Measurements from ENCODE around the gene OSBPL8. TPM values are rescaled to one million over a fixed set of nuclear protein-coding genes. Genes with fewer than 3 reads are reported as not detected.
A peak's percentile ranks its signal among the peaks of the same experiment; 100 is the strongest.

The OSBPL8 gene
- total RNA-seq = 100 to 1,000 TPM in 1 of 9 donors, 10 to 100 TPM in 8; 26.1 to 154 (median 56.0) TPM
- 10 to 100 TPM in 1 of 3 donors, 1 to 10 TPM in 2; 3.7 to 27.7 (median 8.0) TPM for polyA plus RNA-seq
- long read RNA-seq, donor 1 = 0 reads
- long read RNA-seq, donor 2 = 0 reads
- long read RNA-seq, donor 3, partial matches to known transcripts = 0 of 1 reads
- long read RNA-seq, donor 3, other reads (novel, unspliced or antisense) = 0 of 1 reads
- long read RNA-seq, donor 4, partial matches to known transcripts = 27 of 30 reads
- long read RNA-seq, donor 4, other reads (novel, unspliced or antisense) = 3 of 30 reads
- long read RNA-seq, donor 5, full-length matches to known transcripts = 3 of 15 reads
- long read RNA-seq, donor 5, partial matches to known transcripts = 1 of 15 reads
- long read RNA-seq, donor 5, other reads (novel, unspliced or antisense) = 11 of 15 reads
- long read RNA-seq, donor 6, partial matches to known transcripts = 26 of 31 reads
- long read RNA-seq, donor 6, other reads (novel, unspliced or antisense) = 5 of 31 reads
- long read RNA-seq, donor 7, partial matches to known transcripts = 0 of 1 reads
- long read RNA-seq, donor 7, other reads (novel, unspliced or antisense) = 0 of 1 reads
- long read RNA-seq, donor 8, partial matches to known transcripts = 0 of 1 reads
- long read RNA-seq, donor 8, other reads (novel, unspliced or antisense) = 0 of 1 reads
- long read RNA-seq, donor 9 = 0 reads
- long read RNA-seq, donor 10 = 0 reads

- TF ChIP-seq CTCF (IDR thresholded peaks at IDR 0.05) = peak in 5 of 6 experiments; percentile 8 to 28 (median 18)
- TF ChIP-seq POLR2A (IDR thresholded peaks at IDR 0.05) = peak; percentile 59 to 89
- peak within 1 kb of the TSS; percentile 75 to 96 (median 93) for H3K27ac ChIP-seq
- WGBS, 4 donors = 0 to 2% (median 0%) methylated on average over 1 to 76 of the region's 76 CpGs
- intact Hi-C loops (cut with DNase I) = no loop called here
- peaks cover 6 to 50% of the 10 kb centered on the region in 2 donors for H3K4me1 ChIP-seq (replicated peaks in 1 of 2)
- peak; percentile 96 to 98 (median 96) for DNase-seq
- no peaks in the 10 kb centered on the region for H3K36me3 ChIP-seq (replicated peaks in 1 of 2)
- no peaks in the 10 kb centered on the region for H3K9me3 ChIP-seq (replicated peaks in 1 of 3)
- no peaks in the 10 kb centered on the region for H3K27me3 ChIP-seq
- H3K4me3 ChIP-seq = peak within 1 kb of the TSS; percentile 36 to 98 (median 86)
These were observed at the start of gene OSBPL8 for GRCh38 chr12:76559400-76560085. Gene OSBPL8, minus strand, starts transcription at chr12:76559771. Its CDS starts 72,220 bp downstream, at chr12:76487551.

- Histone ChIP-seq H3K27me3 (no peaks in the 10 kb centered on the region), H3K9me3 (replicated peaks in 1 of 3) (no peaks in the 10 kb centered on the region), H3K36me3 (replicated peaks in 1 of 2) (no peaks in the 10 kb centered on the region), H3K27ac (no peak overlapping the region), H3K4me3 (no peak overlapping the region), H3K4me1 (replicated peaks in 1 of 2) (peaks cover 0 to 3% of the 10 kb centered on the region in 2 donors)
- TF ChIP-seq CTCF (IDR thresholded peaks at IDR 0.05) = no peak
- TF ChIP-seq POLR2A (IDR thresholded peaks at IDR 0.05) = no peak
- intact Hi-C loops (cut with DNase I) = no loop called here
- WGBS, 4 donors = 78 to 98% (median 95%) methylated on average over 6 to 11 of the region's 11 CpGs
- no peak for DNase-seq
These were observed 48.5 kb upstream of the OSBPL8 start for GRCh38 chr12:76608070-76608469.

GRCh38 chr12:76595056-76595455 lies 35.5 kb upstream of the OSBPL8 start:
- WGBS, 4 donors = 82 to 89% (median 86%) methylated on average over 2 of the region's 2 CpGs
- intact Hi-C loops (cut with DNase I) = no loop called here
- Histone ChIP-seq H3K4me1 (replicated peaks in 1 of 2) (no peaks in the 10 kb centered on the region), H3K9me3 (replicated peaks in 1 of 3) (no peaks in the 10 kb centered on the region), H3K36me3 (replicated peaks in 1 of 2) (no peaks in the 10 kb centered on the region), H3K27ac (no peak overlapping the region), H3K27me3 (no peaks in the 10 kb centered on the region), H3K4me3 (no peak overlapping the region)
- DNase-seq = no peak
- TF ChIP-seq CTCF (IDR thresholded peaks at IDR 0.05) = no peak
- no peak for TF ChIP-seq POLR2A (IDR thresholded peaks at IDR 0.05)

- DNase-seq = no peak
- H3K9me3 ChIP-seq (replicated peaks in 1 of 3) = no peaks in the 10 kb centered on the region
- no peak overlapping the region for H3K27ac ChIP-seq
- no peak for TF ChIP-seq POLR2A (IDR thresholded peaks at IDR 0.05)
- TF ChIP-seq CTCF (IDR thresholded peaks at IDR 0.05) = no peak
- no peaks in the 10 kb centered on the region for H3K27me3 ChIP-seq
- no peaks in the 10 kb centered on the region for H3K36me3 ChIP-seq (replicated peaks in 1 of 2)
- intact Hi-C loops (cut with DNase I) = no loop called here
- no peak overlapping the region for H3K4me3 ChIP-seq
- H3K4me1 ChIP-seq (replicated peaks in 1 of 2) = no peaks in the 10 kb centered on the region
These were observed 31.9 kb upstream of the OSBPL8 start for GRCh38 chr12:76591476-76591875.

Data from adrenal gland (tissue), 19 donors.